ENCODE results near the gene CBARP.

Gene CBARP

GRCh38 chr19:1239796-1240737 is 2.3 kb upstream of the CBARP start:
- DNase-seq (ENCODE audit: low spot score) = peak; percentile 94

- no peak for DNase-seq (ENCODE audit: low spot score)
Observed at GRCh38 chr19:1239420-1239795, 1.6 kb upstream of the CBARP start.

- DNase-seq (ENCODE audit: low spot score) = no peak
Observed at GRCh38 chr19:1238369-1239303, 831 bp upstream of the CBARP start.

- DNase-seq (ENCODE audit: low spot score) = no peak
Observed at GRCh38 chr19:1237027-1237659, 662 bp downstream of the CBARP start.

- no peak for DNase-seq (ENCODE audit: low spot score)
Observed at GRCh38 chr19:1236576-1236975, 1.2 kb downstream of the CBARP start.

- DNase-seq (ENCODE audit: low spot score) = no peak
Observed at GRCh38 chr19:1235625-1236538, 1.9 kb downstream of the CBARP start.

GRCh38 chr19:1234955-1235380 is 2.8 kb downstream of the CBARP start:
- no peak for DNase-seq (ENCODE audit: low spot score)

GRCh38 chr19:1234051-1234954 is 3.5 kb downstream of the CBARP start:
- no peak for DNase-seq (ENCODE audit: low spot score)

GRCh38 chr19:1233115-1233667 is 4.6 kb downstream of the CBARP start:
- no peak for DNase-seq (ENCODE audit: low spot score)

GRCh38 chr19:1232652-1233072 is 5.1 kb downstream of the CBARP start:
- DNase-seq (ENCODE audit: low spot score) = peak; percentile 45

GRCh38 chr19:1231729-1232637 is 5.8 kb downstream of the CBARP start:
- DNase-seq (ENCODE audit: low spot score) = peak; percentile 33

- DNase-seq (ENCODE audit: low spot score) = no peak
Observed at GRCh38 chr19:1230783-1231489, 6.9 kb downstream of the CBARP start.

- DNase-seq (ENCODE audit: low spot score) = no peak
Observed at GRCh38 chr19:1229924-1230782, 7.7 kb downstream of the CBARP start.

GRCh38 chr19:1229056-1229923 is 8.5 kb downstream of the CBARP start:
- no peak for DNase-seq (ENCODE audit: low spot score)

- DNase-seq (ENCODE audit: low spot score) = no peak
Observed at GRCh38 chr19:1228161-1228957, 9.4 kb downstream of the CBARP start.
